ENCODE results near the gene OBSCN. TPM values are rescaled to one million over a fixed set of nuclear protein-coding genes. Genes with fewer than 3 reads are reported as not detected.

The OBSCN gene
- total and polyA plus RNA-seq, 2 of the 4 experiments (the other 2 are of a cell fraction) = 4.1 to 9.5 TPM

GRCh38 chr1:228337711-228338520 is 130.1 kb downstream of the OBSCN start:
- in situ Hi-C loops (cut with MboI; ENCODE audit: low sequenced_read_pairs) = no loop called here
- Histone ChIP-seq H4K20me1 (ENCODE audit: insufficient read depth, low read length) (no peaks in the 10 kb centered on the region; the same call in none of the 2 replicates), H3K14ac (replicated peaks; ENCODE audit: low read depth, low read length) (no peak overlapping the region), H3K23ac (ENCODE audit: low read depth, low read length) (no peak overlapping the region), H3K9me1 (ENCODE audit: insufficient read depth, low read length) (0 out of 2 replicates have a peak, but pooled peaks cover 5% of the 10 kb centered on the region), H3K9ac (ENCODE audit: low read depth, low read length) (no peak overlapping the region), H2AK9ac (replicated peaks; ENCODE audit: low read depth, low read length, poor library complexity) (no peak overlapping the region), H4K5ac (ENCODE audit: low read depth, low read length) (no peak overlapping the region), H2AK5ac (ENCODE audit: low read depth, low read length) (no peak overlapping the region), H3K27ac (ENCODE audit: insufficient read depth, low read length) (no peak overlapping the region), H3K4ac (ENCODE audit: low read depth, low read length) (no peak overlapping the region), H3K18ac (ENCODE audit: low read depth, low read length) (no peak overlapping the region), H2AFZ (replicated peaks; ENCODE audit: low read length, poor library complexity) (no peak overlapping the region), H3K9me3 (ENCODE audit: control insufficient read depth, insufficient read depth, low read length) (no peaks in the 10 kb centered on the region), H3K56ac (ENCODE audit: extremely low read depth, insufficient read depth, low read length) (no peak overlapping the region), H2BK5ac (ENCODE audit: low read depth, low read length, poor library complexity, severe bottlenecking) (no peak overlapping the region), H2BK15ac (ENCODE audit: low read depth, low read length) (no peak overlapping the region), H4K91ac (ENCODE audit: insufficient read depth, low read depth, low read length) (no peak overlapping the region), H2BK120ac (ENCODE audit: low read depth, low read length) (no peak overlapping the region), H3K4me3 (ENCODE audit: insufficient read depth, low read depth, low read length) (no peak overlapping the region), H3K36me3 (ENCODE audit: control insufficient read depth, insufficient read depth, low read length) (peaks cover 49% of the 10 kb centered on the region), H3K27me3 (ENCODE audit: control insufficient read depth, insufficient read depth, low read length) (no peaks in the 10 kb centered on the region), H3K79me1 (ENCODE audit: low read depth in 1 of 2, low read length in 2 of 2) (no peaks in the 10 kb centered on the region), H2BK20ac (ENCODE audit: low read depth, low read length) (no peak overlapping the region), H3K4me2 (ENCODE audit: low read depth, low read length) (no peak overlapping the region), H4K8ac (ENCODE audit: low read depth in 2 of 2, low read length in 2 of 2) (no peak overlapping the region), H3K4me1 (ENCODE audit: control insufficient read depth, insufficient read depth, low read length) (no peaks in the 10 kb centered on the region)
- intact Hi-C loops (cut with micrococcal nuclease) = no loop called here
- WGBS, 2 experiments (ENCODE audit: extremely low coverage in 2 of 2, insufficient read length in 1 of 2) = 95% methylated on average over 8 of the region's 26 CpGs; no CpG with 5 or more reads in 1 of the 2 experiments
- DNase-seq (no peak), ATAC-seq (ENCODE audit: low read depth) (no peak)
- dilution Hi-C loops (cut with HindIII; ENCODE audit: low sequenced_read_pairs, unreplicated experiment) = no loop called here
- BruUV-seq (replicated peaks) = no TSS peak
- POLR2A ChIA-PET (ENCODE audit: unreplicated experiment) = no interaction called here
- CTCF ChIA-PET = no interaction called here
- TF ChIP-seq, protein P1, sequence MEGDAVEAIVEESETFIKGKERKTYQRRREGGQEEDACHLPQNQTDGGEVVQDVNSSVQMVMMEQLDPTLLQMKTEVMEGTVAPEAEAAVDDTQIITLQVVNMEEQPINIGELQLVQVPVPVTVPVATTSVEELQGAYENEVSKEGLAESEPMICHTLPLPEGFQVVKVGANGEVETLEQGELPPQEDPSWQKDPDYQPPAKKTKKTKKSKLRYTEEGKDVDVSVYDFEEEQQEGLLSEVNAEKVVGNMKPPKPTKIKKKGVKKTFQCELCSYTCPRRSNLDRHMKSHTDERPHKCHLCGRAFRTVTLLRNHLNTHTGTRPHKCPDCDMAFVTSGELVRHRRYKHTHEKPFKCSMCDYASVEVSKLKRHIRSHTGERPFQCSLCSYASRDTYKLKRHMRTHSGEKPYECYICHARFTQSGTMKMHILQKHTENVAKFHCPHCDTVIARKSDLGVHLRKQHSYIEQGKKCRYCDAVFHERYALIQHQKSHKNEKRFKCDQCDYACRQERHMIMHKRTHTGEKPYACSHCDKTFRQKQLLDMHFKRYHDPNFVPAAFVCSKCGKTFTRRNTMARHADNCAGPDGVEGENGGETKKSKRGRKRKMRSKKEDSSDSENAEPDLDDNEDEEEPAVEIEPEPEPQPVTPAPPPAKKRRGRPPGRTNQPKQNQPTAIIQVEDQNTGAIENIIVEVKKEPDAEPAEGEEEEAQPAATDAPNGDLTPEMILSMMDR (conservative IDR thresholded peaks at IDR 0.05; ENCODE audit: low read depth, low read length) = no peak
